GM19468 (cell line): Measurements from ENCODE around the gene ABCF3.
"Not testable (repeated sequence)": the region's sequence is repeated elsewhere in the genome, so short reads cannot be mapped to it uniquely, and the experiment has no call there.

ENCODE experiments used
- ATAC-seq: cut with Tn5 transposase; IDR thresholded peaks from one replicate; pipeline ENCODE4 v1.9.1; 2021; ENCODE audit warnings: mild to moderate bottlenecking, moderate library complexity, moderate number of reproducible peaks; ENCODE audit not compliant: unreplicated experiment; ENCODE audit errors: extremely low read depth

ABCF3 gene, protein sequence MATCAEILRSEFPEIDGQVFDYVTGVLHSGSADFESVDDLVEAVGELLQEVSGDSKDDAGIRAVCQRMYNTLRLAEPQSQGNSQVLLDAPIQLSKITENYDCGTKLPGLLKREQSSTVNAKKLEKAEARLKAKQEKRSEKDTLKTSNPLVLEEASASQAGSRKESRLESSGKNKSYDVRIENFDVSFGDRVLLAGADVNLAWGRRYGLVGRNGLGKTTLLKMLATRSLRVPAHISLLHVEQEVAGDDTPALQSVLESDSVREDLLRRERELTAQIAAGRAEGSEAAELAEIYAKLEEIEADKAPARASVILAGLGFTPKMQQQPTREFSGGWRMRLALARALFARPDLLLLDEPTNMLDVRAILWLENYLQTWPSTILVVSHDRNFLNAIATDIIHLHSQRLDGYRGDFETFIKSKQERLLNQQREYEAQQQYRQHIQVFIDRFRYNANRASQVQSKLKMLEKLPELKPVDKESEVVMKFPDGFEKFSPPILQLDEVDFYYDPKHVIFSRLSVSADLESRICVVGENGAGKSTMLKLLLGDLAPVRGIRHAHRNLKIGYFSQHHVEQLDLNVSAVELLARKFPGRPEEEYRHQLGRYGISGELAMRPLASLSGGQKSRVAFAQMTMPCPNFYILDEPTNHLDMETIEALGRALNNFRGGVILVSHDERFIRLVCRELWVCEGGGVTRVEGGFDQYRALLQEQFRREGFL

DNA sequence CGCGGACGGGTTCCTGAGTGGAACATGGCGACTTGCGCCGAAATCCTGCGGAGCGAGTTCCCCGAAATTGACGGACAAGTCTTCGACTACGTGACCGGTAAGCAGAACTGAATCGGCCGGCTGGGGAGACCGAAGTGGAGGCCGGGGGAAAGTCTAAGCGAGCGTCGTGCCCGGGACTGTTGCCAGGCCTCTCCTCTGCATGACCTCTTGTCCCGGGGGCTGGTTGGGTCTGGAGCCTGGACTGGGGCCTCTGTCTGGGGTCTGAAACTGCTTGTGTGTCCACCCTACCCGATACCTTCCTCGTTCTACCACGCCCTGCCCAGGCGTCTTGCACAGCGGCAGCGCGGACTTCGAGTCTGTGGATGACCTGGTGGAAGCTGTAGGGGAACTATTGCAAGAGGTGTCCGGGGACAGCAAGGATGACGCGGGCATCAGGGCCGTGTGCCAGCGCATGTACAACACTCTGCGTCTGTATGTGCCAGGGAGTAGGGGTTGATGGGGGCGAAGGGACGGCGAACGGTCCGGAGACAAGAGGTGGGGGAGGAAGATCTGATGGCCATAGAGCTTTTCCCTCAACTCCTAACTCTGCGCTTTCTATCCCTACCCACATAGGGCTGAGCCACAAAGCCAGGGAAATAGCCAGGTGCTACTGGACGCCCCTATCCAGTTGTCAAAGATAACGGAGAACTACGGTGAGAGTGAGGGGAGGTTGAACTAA, at the start of gene ABCF3:
Gene ABCF3 (plus strand): TSS at position 16 of the 718 bp plus-strand sequence. CDS start 9 bp downstream, at position 25.
- no peak for ATAC-seq

DNA sequence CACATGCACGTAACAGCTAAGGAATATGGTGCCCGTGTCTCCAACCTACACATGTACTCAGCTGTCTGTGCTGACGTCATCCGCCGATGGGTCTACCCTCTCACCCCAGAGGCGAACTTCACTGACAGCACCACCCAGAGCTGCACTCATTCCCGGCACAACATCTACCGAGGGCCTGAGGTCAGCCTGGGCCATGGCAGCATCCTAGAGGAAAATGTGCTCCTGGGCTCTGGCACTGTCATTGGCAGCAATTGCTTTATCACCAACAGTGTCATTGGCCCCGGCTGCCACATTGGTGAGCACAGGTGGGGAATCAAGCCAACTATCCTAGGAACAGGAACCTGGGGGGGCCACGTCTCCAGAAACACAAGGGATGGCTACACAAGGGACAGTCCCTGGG, 45.6 kb upstream of the ABCF3 start:
- ATAC-seq = no peak

DNA sequence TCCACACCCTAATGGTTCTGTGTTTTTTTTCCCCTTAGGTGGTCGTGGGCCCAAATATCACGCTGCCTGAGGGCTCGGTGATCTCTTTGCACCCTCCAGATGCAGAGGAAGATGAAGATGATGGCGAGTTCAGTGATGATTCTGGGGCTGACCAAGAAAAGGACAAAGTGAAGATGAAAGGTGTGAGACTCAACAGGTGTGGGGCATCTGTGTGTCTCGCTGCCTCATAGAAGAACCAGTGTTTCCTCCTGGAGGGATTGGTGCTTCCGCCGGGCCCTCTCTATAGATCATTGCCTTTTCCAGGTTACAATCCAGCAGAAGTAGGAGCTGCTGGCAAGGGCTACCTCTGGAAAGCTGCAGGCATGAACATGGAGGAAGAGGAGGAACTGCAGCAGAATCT, 43.8 kb upstream of the ABCF3 start:
- no peak for ATAC-seq

DNA sequence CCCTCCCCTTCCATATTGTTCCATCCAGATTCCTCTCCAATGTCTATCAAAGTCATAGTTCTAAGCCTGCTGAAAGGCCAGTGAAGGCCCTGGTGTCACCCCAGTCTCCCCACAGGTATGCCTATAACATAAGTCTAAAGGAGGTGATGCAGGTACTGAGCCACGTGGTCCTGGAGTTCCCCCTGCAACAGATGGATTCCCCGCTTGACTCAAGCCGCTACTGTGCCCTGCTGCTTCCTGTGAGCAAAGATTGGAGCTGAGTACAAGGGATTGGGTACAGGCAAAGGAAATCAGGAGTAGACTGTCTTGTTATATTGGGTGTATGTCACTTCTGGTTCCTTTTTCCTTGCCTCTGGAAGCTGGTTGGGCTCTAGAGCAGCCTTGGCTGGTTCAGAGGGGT, 42.7 kb upstream of the ABCF3 start:
- ATAC-seq = no peak

DNA sequence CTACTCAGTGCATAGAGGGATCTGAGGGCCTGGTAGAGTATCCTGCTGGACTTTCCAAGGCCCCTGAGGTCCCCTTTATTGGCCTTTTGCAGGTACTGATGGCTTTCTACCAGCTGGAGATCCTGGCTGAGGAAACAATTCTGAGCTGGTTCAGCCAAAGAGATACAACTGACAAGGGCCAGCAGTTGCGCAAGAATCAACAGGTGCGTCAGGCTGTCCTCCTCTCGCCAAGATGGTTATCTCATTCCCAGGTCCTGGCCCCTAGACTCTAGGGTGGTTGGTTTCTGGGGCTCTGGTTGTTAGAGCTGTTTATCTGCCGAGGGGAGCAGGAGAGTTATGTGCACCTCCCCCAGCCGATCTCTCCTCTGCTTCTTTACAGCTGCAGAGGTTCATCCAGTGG, 41.5 kb upstream of the ABCF3 start:
- ATAC-seq = no peak

DNA sequence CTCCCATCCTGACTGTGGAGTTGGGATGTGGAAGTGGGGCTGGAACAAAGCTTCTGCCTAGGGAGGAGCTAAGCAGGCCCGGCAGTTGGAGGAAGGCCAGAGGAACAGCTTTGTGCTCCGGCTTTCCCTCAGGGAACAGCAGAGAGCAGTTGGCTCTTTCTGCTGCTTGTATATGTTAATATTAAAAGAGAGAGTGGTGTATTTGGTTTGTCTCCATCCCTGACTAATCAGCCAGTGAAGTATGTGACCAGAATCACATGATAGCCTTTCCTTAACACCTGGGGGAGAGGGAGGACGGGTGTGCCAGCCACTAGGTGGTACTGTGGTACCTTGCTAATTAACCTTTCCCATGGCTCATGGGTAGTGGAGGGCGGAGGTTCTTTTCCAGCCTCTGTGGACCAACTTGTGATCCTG, 40.9 kb upstream of the ABCF3 start:
- no peak for ATAC-seq

DNA sequence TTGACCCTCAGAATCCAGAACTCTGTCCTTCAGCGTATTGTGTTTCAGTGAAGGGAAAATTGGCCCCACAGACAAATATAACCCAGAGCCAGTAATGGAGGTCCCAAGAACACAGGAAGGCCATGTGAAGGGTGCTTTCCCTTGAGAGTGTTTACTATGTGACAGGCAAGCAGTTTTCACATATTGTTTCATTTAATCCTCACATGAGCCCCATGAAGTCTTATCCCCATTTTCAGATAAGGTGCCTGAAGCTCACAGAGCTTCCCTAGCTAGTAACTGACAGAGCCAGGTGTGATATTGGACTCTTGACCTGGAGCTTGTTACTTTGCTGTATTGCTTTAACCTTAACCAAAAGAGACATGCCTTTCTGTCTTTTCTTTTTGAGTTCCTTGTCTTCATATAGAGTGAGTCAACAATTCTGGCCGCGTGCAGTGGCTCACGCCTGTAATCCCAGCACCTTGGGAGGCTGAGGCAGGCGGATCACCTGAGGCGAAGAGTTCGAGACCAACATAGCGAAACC, 40.2 kb upstream of the ABCF3 start:
- ATAC-seq = no peak

DNA sequence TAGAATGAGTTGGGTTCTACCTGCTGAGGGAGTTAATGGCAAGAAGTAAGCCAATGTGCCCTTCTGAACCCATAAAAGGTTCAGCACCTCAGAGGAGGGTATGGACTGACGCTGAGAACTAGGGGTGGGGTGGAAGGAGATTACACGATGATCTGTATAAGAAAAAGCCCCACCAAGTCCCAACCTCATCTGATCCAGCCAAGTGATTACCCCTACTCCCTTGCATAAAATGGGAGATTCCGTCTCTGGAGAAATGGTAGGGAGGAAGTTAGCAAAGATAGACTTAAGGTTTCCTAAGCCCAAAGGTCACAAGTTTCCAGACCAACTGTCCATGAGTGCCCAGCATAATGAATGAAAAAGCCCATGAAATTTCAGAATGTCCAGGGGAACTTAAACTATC, 37.9 kb upstream of the ABCF3 start:
- ATAC-seq = no peak

DNA sequence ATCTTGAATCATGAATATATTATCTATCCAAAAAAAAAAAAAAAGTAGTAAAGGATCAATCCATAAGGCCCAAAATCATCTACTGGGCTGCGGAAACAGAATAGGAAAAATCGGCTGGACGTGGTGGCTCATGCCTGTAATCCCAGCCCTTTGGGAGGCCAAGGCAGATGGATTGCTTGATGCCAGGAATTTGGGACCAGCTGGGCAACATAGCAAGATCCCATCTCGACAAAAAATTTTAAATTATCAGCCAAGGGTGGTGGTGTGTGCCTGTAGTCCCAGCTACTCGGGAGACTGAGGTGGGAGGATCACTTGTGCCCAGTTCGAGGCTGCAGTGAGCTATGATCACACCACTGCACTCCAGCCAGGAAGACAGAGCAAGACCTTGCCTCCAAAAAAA, 36.9 kb upstream of the ABCF3 start:
- no peak for ATAC-seq

DNA sequence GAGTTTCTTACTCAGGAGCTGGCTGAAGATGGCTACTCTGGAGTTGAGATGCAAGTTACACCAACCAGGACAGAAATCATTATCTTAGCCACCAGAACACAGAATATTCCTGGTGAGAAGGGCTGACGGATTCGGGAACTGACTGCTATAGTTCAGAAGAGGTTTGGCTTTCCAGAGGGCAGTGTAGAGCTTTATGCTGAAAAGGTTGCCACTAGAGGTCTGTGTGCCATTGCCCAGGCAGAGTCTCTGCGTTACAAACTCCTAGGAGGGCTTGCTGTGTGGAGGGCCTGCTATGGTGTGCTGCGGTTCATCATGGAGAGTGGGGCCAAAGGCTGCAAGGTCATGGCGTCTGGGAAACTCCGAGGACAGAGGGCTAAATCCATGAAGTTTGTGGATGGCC, 36.2 kb upstream of the ABCF3 start:
- ATAC-seq = not testable (repeated sequence)

DNA sequence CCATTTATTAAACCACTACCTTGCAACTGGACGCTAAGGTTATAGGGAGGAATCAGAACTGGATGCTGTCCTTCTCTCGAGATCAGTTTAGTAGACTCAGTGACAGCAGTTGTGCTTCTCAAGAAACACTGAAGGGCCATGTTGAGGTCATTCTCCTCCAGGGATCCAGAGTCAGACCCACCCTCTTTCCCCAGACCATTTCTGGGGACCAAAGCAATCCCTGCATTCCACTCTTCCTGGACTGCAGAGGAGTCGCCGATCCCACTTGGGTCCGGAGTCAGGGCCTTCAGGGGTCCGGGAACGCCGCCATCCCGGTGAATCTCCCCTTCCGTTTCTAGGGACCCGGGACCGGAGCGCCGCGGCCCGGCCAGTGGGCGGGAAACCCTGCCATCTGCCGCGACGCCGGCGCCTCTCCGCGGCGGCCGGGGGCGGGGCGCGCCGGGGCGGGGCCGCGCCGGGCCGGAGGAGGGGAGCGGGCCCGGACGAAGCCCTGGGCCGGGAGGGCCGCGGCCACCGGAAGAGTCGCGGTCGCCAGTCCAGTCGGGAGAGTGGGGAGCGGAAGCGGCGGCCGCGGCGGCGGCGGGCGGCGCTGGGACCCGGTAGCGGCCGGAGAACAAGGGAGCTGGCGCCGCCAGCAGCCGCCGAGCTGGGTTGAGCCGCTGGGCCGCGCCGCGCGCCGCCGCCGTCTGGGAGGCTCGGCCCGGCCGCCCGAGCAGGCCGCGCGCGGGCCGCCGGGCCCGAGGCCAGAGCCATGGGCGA, 30.9 kb upstream of the ABCF3 start, which contains the start of gene DVL3:
Gene DVL3 (plus strand): TSS at position 493 of the 759 bp plus-strand sequence. CDS start 259 bp downstream, at position 752.
- peak; percentile 63 for ATAC-seq

DNA sequence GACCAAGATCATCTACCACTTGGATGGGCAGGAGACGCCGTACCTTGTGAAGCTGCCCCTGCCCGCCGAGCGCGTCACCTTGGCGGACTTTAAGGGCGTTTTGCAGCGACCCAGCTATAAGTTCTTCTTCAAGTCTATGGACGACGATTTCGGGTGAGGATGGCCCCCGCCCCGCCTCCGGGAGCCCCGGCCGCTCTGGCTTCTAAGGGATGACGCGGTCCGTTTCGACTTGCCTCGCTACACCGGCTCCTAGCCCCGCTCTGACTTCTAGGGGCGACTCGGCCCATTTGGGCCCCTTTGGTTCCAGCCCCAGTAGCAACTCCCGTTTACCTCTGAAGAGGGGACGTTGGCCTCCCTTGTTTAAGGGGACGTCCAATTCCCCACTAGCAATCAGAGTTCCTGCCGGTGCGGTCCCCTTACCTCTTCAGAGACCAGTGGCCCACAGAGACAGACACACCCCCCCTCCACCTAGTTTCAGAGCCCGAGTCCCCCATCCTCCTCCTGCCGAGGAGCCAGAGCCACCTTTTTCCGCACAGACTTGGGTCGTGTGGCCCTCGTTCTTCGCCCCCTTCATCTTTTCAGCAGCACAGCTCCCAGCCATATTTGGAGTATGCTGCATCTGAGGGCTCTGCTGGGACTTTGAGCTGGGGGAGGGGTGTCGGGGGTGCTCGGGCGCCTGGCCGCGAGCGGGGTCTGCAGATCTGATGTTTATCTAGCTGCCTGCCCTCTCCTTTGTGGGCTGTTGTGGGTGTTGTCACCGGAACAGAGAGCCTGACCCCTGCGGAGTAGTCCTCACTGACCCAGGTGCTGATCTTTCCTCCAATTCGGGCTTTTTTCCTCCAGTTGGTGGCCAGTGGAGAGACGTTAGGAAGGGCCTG, 30.1 kb upstream of the ABCF3 start:
- ATAC-seq = no peak

DNA sequence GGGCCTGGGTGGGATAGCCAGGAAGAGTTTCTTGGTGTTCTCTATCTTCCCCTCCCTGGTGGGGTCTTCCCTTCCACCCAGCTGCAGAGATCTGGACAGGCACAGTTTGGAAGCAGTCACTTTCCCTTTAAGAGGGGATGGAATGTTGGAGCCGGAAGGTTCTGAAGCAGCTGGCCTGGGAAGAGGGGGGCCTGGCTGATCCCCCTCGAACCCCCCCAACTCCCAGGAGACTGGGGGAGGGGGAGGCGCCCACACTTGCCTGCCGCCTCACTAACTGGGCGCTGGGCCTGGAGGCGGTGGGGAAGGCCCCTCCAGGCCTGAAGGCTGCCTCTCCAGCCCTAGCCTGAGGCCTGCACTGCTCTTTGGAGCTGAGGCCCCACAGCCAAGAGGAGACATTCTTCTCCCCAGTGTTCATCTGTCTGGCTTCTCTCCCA, 29.5 kb upstream of the ABCF3 start:
- no peak for ATAC-seq

DNA sequence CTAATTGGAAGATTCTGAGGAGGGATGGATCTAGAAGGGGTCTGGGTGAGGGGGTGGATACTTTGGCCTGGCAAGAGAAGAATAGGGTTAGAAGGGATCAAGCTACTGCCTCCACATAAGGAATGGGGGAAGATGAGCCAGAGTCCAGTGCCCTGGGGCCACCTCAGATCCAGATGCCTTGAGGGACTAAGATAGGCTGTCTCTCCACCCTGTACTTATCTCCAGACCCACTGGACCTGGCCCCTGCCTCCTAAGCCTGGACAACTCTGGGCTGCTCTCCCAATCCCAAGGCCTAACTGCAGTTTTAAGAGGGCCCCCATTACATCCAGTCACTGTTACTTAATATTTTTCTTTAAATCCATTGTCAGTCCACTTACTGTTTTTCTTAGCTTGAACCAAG, 28.8 kb upstream of the ABCF3 start:
- ATAC-seq = no peak

DNA sequence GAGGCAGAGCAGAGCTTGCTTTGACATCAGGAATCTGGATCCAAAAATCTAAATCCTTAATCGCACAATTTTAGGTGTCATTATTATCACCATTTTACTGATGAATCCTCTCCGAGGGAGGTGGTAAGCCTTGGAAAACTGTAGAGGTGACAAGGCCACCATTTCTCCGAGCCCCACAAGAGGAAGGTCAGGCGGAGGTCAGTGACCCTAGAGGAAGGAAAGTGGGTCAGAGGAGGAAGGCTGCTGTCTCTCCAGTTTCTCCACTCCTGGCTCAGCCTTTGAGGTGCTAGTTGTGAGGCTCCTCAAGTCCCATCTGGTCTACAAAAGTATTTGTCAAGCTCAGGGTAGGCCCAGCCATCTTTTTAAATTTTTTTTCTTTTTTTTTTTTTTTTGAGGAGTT, 27.6 kb upstream of the ABCF3 start:
- no peak for ATAC-seq

DNA sequence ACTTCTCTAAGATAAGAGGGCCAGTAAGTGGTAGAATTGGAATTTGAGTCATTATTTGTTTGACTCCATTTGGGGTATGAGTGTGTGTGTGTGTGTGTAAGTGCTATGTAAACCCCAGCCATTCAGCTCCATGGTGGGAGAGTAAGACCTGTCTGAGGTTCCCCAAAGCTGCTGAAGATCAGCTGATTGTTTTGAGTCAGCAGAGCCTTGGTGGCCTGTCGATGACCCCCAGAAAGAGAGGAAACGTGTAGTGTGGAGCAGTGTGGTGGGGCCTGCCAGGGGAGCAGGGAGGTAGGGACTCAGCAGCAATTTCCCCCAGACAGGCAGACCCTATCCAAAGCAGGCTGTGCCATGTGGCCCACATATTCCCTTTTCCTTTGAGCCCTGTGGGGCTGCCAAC, 25.5 kb upstream of the ABCF3 start:
- ATAC-seq = no peak

DNA sequence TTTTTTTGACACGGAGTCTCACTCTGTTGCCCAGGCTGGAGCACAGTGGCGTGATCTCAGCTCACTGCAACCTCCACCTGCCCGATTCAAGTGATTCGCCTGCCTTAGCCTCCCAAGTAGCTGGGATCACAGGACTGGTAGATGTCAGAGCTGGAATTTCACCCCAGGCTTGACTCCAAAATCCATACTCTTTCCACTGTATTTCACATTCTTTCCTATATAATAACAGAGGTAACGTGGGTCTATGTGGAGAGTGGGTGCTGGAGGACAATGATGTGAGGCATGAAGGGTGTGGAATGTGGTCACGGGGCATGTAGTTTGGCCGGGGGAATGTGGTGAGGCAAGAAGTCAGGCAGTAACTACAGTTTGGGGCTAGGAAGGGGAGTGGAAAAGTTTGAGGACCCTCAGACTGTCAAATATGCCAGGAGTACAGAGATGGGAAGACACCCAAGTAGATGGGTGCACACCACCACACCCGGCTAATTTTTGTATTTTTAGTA, 23.4 kb upstream of the ABCF3 start:
- ATAC-seq = not testable (repeated sequence)

DNA sequence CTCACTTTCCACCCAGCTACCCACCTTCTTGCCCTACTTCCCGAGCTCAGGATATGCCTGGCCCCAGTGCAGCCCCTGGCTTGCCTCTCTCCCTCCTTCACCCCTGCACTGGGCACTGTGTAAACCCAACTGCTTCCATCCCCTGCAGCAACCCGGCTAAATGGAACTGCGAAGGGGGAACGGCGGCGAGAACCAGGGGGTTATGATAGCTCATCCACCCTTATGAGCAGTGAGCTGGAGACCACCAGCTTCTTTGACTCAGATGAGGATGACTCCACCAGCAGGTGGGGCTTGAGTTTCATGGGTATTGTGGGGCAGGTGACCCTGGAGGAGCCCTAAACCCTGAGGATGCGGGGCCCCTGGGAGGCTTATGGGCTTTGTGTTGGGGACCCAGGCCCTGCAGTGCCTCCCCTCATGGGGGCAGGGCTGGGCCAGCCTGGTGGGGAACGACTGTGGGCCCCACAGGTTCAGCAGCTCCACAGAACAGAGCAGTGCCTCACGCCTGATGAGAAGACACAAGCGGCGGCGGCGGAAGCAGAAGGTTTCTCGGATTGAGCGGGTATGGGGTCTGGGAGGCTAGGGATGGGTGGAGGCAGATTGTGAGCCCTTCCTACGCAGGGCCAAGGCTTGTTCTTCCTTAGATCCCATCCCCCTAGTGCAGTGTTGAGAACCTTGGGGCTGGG, 21.2 kb upstream of the ABCF3 start:
- no peak for ATAC-seq
